H1 (cell line): ENCODE measurements around the gene RIPK4.

Source experiments
- BRCA1 ChIP-seq: IDR thresholded peaks from 2 replicates; pipeline ENCODE4 v1.6.1; 2012; ENCODE audit warnings: low read depth, low read length, improper control_type of control experiment
- CREB1 ChIP-seq: IDR thresholded peaks from 2 replicates; pipeline ENCODE4 v1.6.1; 2012; ENCODE audit warnings: inconsistent platforms
- CTCF ChIP-seq, 3 experiments: IDR thresholded peaks; 1 replicate in 2 of 3; 2 replicates in 1 of 3; pipeline versions ENCODE4 v1.5.1 to v1.6.1; 2011; ENCODE audit warnings: low read length in 3 of 3, mild to moderate bottlenecking in 3 of 3, inconsistent platforms in 2 of 3, low read depth in 1 of 3, moderate library complexity in 1 of 3; ENCODE audit not compliant: insufficient read depth in 1 of 3; ENCODE audit errors: control extremely low read depth in 1 of 3
- EP300 ChIP-seq, 2 experiments: IDR thresholded peaks; 1 replicate in 1 of 2; 2 replicates in 1 of 2; pipeline ENCODE4 v1.6.1; 2011 to 2012; ENCODE audit warnings: low read depth in 2 of 2, low read length in 2 of 2, mild to moderate bottlenecking in 2 of 2, borderline replicate concordance in 1 of 2, inconsistent platforms in 1 of 2, moderate library complexity in 1 of 2
- EZH2 ChIP-seq: fragments of 200-600 bp; sonication (generic); IDR thresholded peaks from 2 replicates; pipeline ENCODE4 v1.7.1; 2012; ENCODE audit warnings: low read depth, mild to moderate bottlenecking, moderate library complexity, low read length, inconsistent platforms; ENCODE audit not compliant: severe bottlenecking
- GABPA ChIP-seq: IDR thresholded peaks from 2 replicates; pipeline ENCODE4 v1.6.1; 2011; ENCODE audit warnings: mild to moderate bottlenecking, low read length, moderate library complexity, borderline replicate concordance; ENCODE audit not compliant: insufficient read depth
- NRF1 ChIP-seq: IDR thresholded peaks from 2 replicates; pipeline ENCODE4 v1.6.1; 2011; ENCODE audit warnings: mild to moderate bottlenecking, low read depth, low read length, improper control_type of control experiment
- PHF8 ChIP-seq: fragments of 200-600 bp; sonication (generic); conservative IDR thresholded peaks from 2 replicates; pipeline ENCODE4 v1.7.1; 2012; ENCODE audit warnings: low read depth, mild to moderate bottlenecking, inconsistent platforms, low read length, moderate library complexity
- POLR2A ChIP-seq, 2 experiments: IDR thresholded peaks; 1 replicate in 1 of 2; 2 replicates in 1 of 2; pipeline ENCODE4 v1.6.1; 2011; ENCODE audit warnings: low read depth in 2 of 2, low read length in 2 of 2, mild to moderate bottlenecking in 2 of 2; ENCODE audit errors: control extremely low read depth in 1 of 2
- SP1 ChIP-seq: IDR thresholded peaks from 2 replicates; pipeline ENCODE4 v1.6.1; 2011; ENCODE audit warnings: low read depth, low read length
- TAF1 ChIP-seq: IDR thresholded peaks from 2 replicates; pipeline ENCODE4 v1.6.1; 2011; ENCODE audit warnings: mild to moderate bottlenecking, low read depth, low read length
- USF2 ChIP-seq: IDR thresholded peaks from 2 replicates; pipeline ENCODE4 v1.6.1; 2011; ENCODE audit warnings: low read length, improper control_type of control experiment

DNA sequence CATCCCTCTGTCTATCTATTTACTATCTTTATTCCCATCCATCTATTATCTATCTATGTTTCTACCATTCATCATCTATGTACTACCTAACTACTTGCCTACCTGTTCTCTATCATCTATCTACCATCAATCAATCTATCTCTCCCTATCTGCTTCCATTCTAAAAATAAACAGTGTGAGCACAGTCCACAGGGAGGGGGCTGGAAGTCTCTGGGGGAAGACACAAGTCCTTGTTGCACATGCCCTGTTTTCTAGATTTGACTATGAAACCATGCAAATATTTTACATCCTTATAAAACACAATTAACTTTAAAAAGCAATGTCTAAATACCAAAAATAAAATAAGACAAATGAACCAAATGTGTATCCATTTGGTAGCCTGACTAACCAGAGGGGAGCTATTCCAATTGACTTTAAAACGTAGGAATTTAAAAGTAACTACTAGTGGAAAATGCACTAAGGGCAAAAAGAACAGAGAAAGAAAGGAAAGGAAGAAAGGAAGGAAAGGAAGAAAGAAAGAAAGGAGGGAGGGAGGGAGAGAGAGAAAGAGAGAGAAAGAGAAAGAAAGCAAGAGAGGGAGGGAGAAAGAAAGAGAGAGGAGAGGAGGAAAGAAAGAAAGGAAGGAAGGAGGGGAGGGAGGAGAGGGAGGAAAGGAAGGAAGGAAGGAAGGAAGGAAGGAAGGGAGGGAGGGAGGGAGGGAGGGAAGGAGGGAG is 13.6 kb upstream of the RIPK4 start:
- TF ChIP-seq BRCA1 (no peak), POLR2A (IDR thresholded peaks at IDR 0.05; ENCODE audit: control extremely low read depth in 1 of 2, low read depth in 2 of 2, low read length in 2 of 2) (no peak), GABPA (no peak), CREB1 (no peak), NRF1 (no peak), TAF1 (no peak), PHF8 (no peak), CTCF (IDR thresholded peaks at IDR 0.05; ENCODE audit: control extremely low read depth in 1 of 3, insufficient read depth in 1 of 3, low read depth in 1 of 3, low read length in 3 of 3) (no peak), USF2 (no peak), EP300 (IDR thresholded peaks at IDR 0.05; ENCODE audit: borderline replicate concordance in 1 of 2, low read depth in 2 of 2, low read length in 2 of 2) (no peak), SP1 (no peak), EZH2 (no peak)
